ENCODE results near the gene PPP2R3B.

- no peak for TF ChIP-seq CTCF (IDR thresholded peaks at IDR 0.05)
- TF ChIP-seq POLR2A (IDR thresholded peaks at IDR 0.05): no peak
- TF ChIP-seq POLR2AphosphoS5 (IDR thresholded peaks at IDR 0.05): no peak
Measured at GRCh38 chrX:332916-333610, 53.6 kb downstream of the PPP2R3B start.
